HCT116 (cell line): ENCODE results near the gene CALR3.

Source experiments
- ATF3 ChIP-seq: IDR thresholded peaks from 2 replicates; pipeline ENCODE4 v1.6.1; 2012
- CTCF ChIP-seq, 3 experiments: fragments of 200-600 bp in 1 of 3; sonication (generic) in 1 of 3; IDR thresholded peaks in 2 of 3; conservative IDR thresholded peaks in 1 of 3; 2 replicates each; pipeline ENCODE4 v1.5.1; 2012 to 2017; ENCODE audit warnings: low read depth in 2 of 3, low read length in 2 of 3, antibody characterized with exemption in 1 of 3, borderline replicate concordance in 1 of 3, control low read depth in 1 of 3, mild to moderate bottlenecking in 1 of 3, mixed read lengths in 1 of 3, mixed run types in 1 of 3, moderate library complexity in 1 of 3; ENCODE audit not compliant: insufficient read depth in 1 of 3
- EGR1 ChIP-seq: IDR thresholded peaks from 2 replicates; pipeline ENCODE4 v1.6.1; 2012; ENCODE audit warnings: low read depth
- ELF1 ChIP-seq: IDR thresholded peaks from 2 replicates; pipeline ENCODE4 v1.6.1; 2012; ENCODE audit warnings: low read depth, borderline replicate concordance
- EZH2 ChIP-seq: fragments of 200-600 bp; sonication (generic); IDR thresholded peaks from 2 replicates; pipeline ENCODE4 v1.6.1; 2017; ENCODE audit warnings: antibody characterized with exemption, mixed run types
- POLR2A ChIP-seq: IDR thresholded peaks from 2 replicates; pipeline ENCODE4 v1.7.0; 2011; ENCODE audit warnings: borderline replicate concordance; ENCODE audit not compliant: insufficient read depth, insufficient read length; ENCODE audit errors: extremely low read depth
- POLR2AphosphoS5 ChIP-seq: IDR thresholded peaks from 2 replicates; pipeline ENCODE4 v1.6.1; 2011; ENCODE audit warnings: mild to moderate bottlenecking, low read depth, low read length, moderate library complexity
- REST ChIP-seq: IDR thresholded peaks from 2 replicates; pipeline ENCODE4 v1.6.1; 2012; ENCODE audit warnings: low read depth
- SIN3A ChIP-seq: IDR thresholded peaks from 2 replicates; pipeline ENCODE4 v1.6.1; 2012; ENCODE audit warnings: low read depth
- SP1 ChIP-seq: IDR thresholded peaks from 2 replicates; pipeline ENCODE4 v1.6.1; 2012; ENCODE audit warnings: low read depth
- YY1 ChIP-seq: IDR thresholded peaks from 2 replicates; pipeline ENCODE4 v1.6.1; 2011; ENCODE audit warnings: low read length, low read depth, moderate library complexity, mild to moderate bottlenecking; ENCODE audit not compliant: insufficient replicate concordance; ENCODE audit errors: extremely low read depth
- ZFX ChIP-seq: fragments of 450-650 bp; IDR thresholded peaks from 2 replicates; pipeline ENCODE4 v1.6.1; 2017
- ZNF274 ChIP-seq: fragments of 200-500 bp; sonication (Bioruptor generic); IDR thresholded peaks from 2 replicates; pipeline ENCODE4 v1.6.1; 2014; ENCODE audit warnings: mild to moderate bottlenecking, low read depth, low read length, inconsistent platforms

- no peak for TF ChIP-seq POLR2AphosphoS5
- no peak for TF ChIP-seq EZH2
- TF ChIP-seq POLR2A = no peak
- TF ChIP-seq EGR1 = no peak
- no peak for TF ChIP-seq ATF3
- no peak for TF ChIP-seq CTCF (IDR thresholded peaks at IDR 0.05 in 2 of 3, conservative IDR thresholded peaks at IDR 0.05 in 1 of 3; ENCODE audit: borderline replicate concordance in 1 of 3, insufficient read depth in 1 of 3, low read depth in 2 of 3, low read length in 2 of 3)
- no peak for TF ChIP-seq ZNF274
- TF ChIP-seq YY1 = no peak
- TF ChIP-seq SIN3A = no peak
- no peak for TF ChIP-seq ELF1
- TF ChIP-seq REST = no peak
- no peak for TF ChIP-seq SP1
- no peak for TF ChIP-seq ZFX
These were observed 19.6 kb downstream of the CALR3 start for GRCh38 chr19:16476401-16476800.
